Endothelial cell of umbilical vein (primary cell): Measurements from ENCODE around the gene CHID1. TPM values are rescaled to one million over a fixed set of nuclear protein-coding genes. Genes with fewer than 3 reads are reported as not detected.

Source experiments
- BruUV-seq: library from RNA; stranded (reverse); fragments of 400-500 nt; replicated peaks from 2 replicates; lab custom pipeline; 2021; lab: Mats Ljungman, UMichigan
- CTCF ChIA-PET: fragments of 300-600, 350-600 bp; sonication (Branson Sonifier 250); formaldehyde crosslinking; loops from one replicate; lab custom pipeline; 2021; ENCODE audit warnings: antibody characterized with exemption, inconsistent platforms; lab: Charles Lee
- POLR2A ChIA-PET: fragments of 300-600, 350-600 bp; sonication (Branson Sonifier 250); formaldehyde crosslinking; loops from one replicate; lab custom pipeline; 2021; ENCODE audit warnings: antibody characterized with exemption, inconsistent platforms; lab: Charles Lee
- DNase-seq: peaks from one replicate; pipeline ENCODE4 v3.0.0-alpha.2; 2011; ENCODE audit warnings: low read depth, low spot score
- FAIRE-seq: peaks from 2 replicates; lab custom pipeline; 2011; peaks lifted over from hg19 to GRCh38; lab: Jason Lieb, UNC
- H2AFZ ChIP-seq: 2 replicates; pipeline ENCODE4 v1.6.0; 2012; ENCODE audit warnings: low read depth, low read length, control low read depth, inconsistent platforms
- H3K27ac ChIP-seq: 2 replicates; pipeline ENCODE4 v1.5.1; 2011; ENCODE audit warnings: low read depth, mild to moderate bottlenecking, control low read depth, low read length, moderate library complexity; ENCODE audit not compliant: insufficient read depth
- H3K27me3 ChIP-seq, 2 experiments: 2 replicates each; pipeline versions ENCODE4 v1.6.0 to v1.6.1; 2011; ENCODE audit warnings: low read length in 2 of 2, mixed read lengths in 1 of 2; ENCODE audit not compliant: control insufficient read depth in 2 of 2, insufficient read depth in 2 of 2
- H3K36me3 ChIP-seq, 2 experiments: 2 replicates in 1 of 2; 3 replicates in 1 of 2; pipeline ENCODE4 v1.5.1; 2011; ENCODE audit warnings: low read length in 2 of 2, mild to moderate bottlenecking in 1 of 2, moderate library complexity in 1 of 2; ENCODE audit not compliant: control insufficient read depth in 2 of 2, insufficient read depth in 2 of 2; ENCODE audit errors: extremely low read depth in 1 of 2
- H3K4me1 ChIP-seq: 3 replicates; pipeline ENCODE4 v1.5.1; 2011; ENCODE audit warnings: mild to moderate bottlenecking, low read length; ENCODE audit not compliant: control insufficient read depth, insufficient read depth; ENCODE audit errors: extremely low read depth
- H3K4me2 ChIP-seq: 2 replicates; pipeline ENCODE4 v1.6.1; 2011; ENCODE audit warnings: low read length, control low read depth, mixed read lengths; ENCODE audit not compliant: insufficient read depth
- H3K4me3 ChIP-seq, 3 experiments: fragments of 200-600 bp in 1 of 3; sonication (generic), shearing (Covaris generic) in 1 of 3; replicated peaks in 1 of 3; 2 replicates each; pipeline ENCODE4 v1.5.1; 2011 to 2016; ENCODE audit warnings: control low read depth in 3 of 3, low read length in 3 of 3, mild to moderate bottlenecking in 2 of 3, inconsistent platforms in 1 of 3, low read depth in 1 of 3, moderate library complexity in 1 of 3; ENCODE audit not compliant: insufficient read depth in 1 of 3
- H3K79me2 ChIP-seq: 2 replicates; pipeline ENCODE4 v1.6.0; 2012; ENCODE audit warnings: low read length, inconsistent platforms; ENCODE audit not compliant: control insufficient read depth, insufficient read depth
- H3K9ac ChIP-seq: replicated peaks from 2 replicates; pipeline ENCODE3; 2011; ENCODE audit warnings: low read length, control low read depth; ENCODE audit not compliant: insufficient read depth; ENCODE audit errors: extremely low read depth
- H3K9me1 ChIP-seq: replicated peaks from 3 replicates; pipeline ENCODE4 v1.6.0; 2011; ENCODE audit warnings: mild to moderate bottlenecking, low read length; ENCODE audit not compliant: control insufficient read depth, insufficient read depth; ENCODE audit errors: extremely low read depth
- H3K9me3 ChIP-seq: replicated peaks from 2 replicates; pipeline ENCODE4 v1.5.1; 2012; ENCODE audit warnings: low read length, inconsistent platforms; ENCODE audit not compliant: control insufficient read depth, insufficient read depth
- H4K20me1 ChIP-seq: replicated peaks from 2 replicates; pipeline ENCODE3; 2011; ENCODE audit warnings: mild to moderate bottlenecking, low read length; ENCODE audit not compliant: control insufficient read depth, insufficient read depth; ENCODE audit errors: extremely low read depth
- GATA2 ChIP-seq: IDR thresholded peaks from 2 replicates; pipeline ENCODE4 v1.7.0; 2011; ENCODE audit warnings: low read depth, mild to moderate bottlenecking, moderate library complexity, mixed read lengths, low read length; ENCODE audit not compliant: insufficient read length, insufficient read depth
- POLR2A ChIP-seq: IDR thresholded peaks from 2 replicates; pipeline ENCODE4 v1.6.1; 2012; ENCODE audit warnings: low read depth, mild to moderate bottlenecking, control low read depth, low read length
- POLR2AphosphoS5 ChIP-seq: IDR thresholded peaks from 2 replicates; pipeline ENCODE4 v1.6.1; 2012; ENCODE audit warnings: low read depth, mild to moderate bottlenecking, control low read depth, low read length, moderate library complexity; ENCODE audit not compliant: insufficient read depth
- dilution Hi-C: fragments of 300-500 bp; cut with MboI; formaldehyde crosslinking; loops from one replicate; pipeline ENCODE4 v1.15.0; 2019; ENCODE audit warnings: low sequenced_read_pairs; ENCODE audit not compliant: extremely low pct_ligation_motif_present
- intact Hi-C: fragments of 100-400 bp; cut with micrococcal nuclease; formaldehyde crosslinking; loops from one replicate; pipeline ENCODE4 v1.10.0; 2022
- polyA plus RNA-seq, 4 experiments: library from polyadenylated mRNA; depleted of rRNA in 3 of 4; stranded (reverse) in 3 of 4; unstranded in 1 of 4; fragments of >200 nt; gene quantifications; 2 replicates each; pipeline versions ENCODE4 v1.2.1 to v1.2.3, GENCODE V29; 2011 to 2012; ENCODE audit warnings: missing spikeins in 1 of 4
- total RNA-seq: library from RNA; stranded (reverse); gene quantifications from 2 replicates; pipeline ENCODE4 v1.2.3, GENCODE V29; 2021

Gene CHID1
- total and polyA plus RNA-seq, 2 donors (not counting 3 experiments of a cell fraction or from before 2014, with no cell fraction given): 89.8 to 107 TPM

- TF ChIP-seq GATA2 (no peak), POLR2A (peak; percentile 5)
- intact Hi-C loops (no loop called here), dilution Hi-C loops (no loop called here)
- POLR2A ChIA-PET: no interaction called here
- Histone ChIP-seq H2AFZ (peak overlapping the region; percentile 52), H3K4me2 (peak overlapping the region; percentile 37), H3K36me3 (peaks cover 4 to 11% of the 10 kb centered on the region in 2 experiments), H3K27ac (no peak overlapping the region), H4K20me1 (no peaks in the 10 kb centered on the region), H3K9me3 (no peaks in the 10 kb centered on the region), H3K4me3 (peak overlapping the region; percentile 2 to 23 (median 19)), H3K27me3 (no peaks in the 10 kb centered on the region), H3K9me1 (no peaks in the 10 kb centered on the region), H3K79me2 (peaks cover 1% of the 10 kb centered on the region), H3K4me1 (peaks cover 38% of the 10 kb centered on the region), H3K9ac (no peak overlapping the region)
- BruUV-seq: no TSS peak
- no peak for FAIRE-seq
- CTCF ChIA-PET: no interaction called here
- no peak for DNase-seq
Measured at GRCh38 chr11:827146-827896, 83.3 kb downstream of the CHID1 start.

GRCh38 chr11:826836-827145, 83.8 kb downstream of the CHID1 start:
- Histone ChIP-seq H3K9me3 (no peaks in the 10 kb centered on the region), H3K27me3 (no peaks in the 10 kb centered on the region), H3K36me3 (peaks cover 4 to 13% of the 10 kb centered on the region in 2 experiments), H3K9me1 (no peaks in the 10 kb centered on the region), H3K79me2 (peaks cover 4% of the 10 kb centered on the region), H4K20me1 (no peaks in the 10 kb centered on the region), H2AFZ (peak overlapping the region; percentile 52), H3K4me3 (peak overlapping the region; percentile 2 to 23 (median 19)), H3K4me2 (peak overlapping the region; percentile 37), H3K27ac (no peak overlapping the region), H3K9ac (no peak overlapping the region), H3K4me1 (peaks cover 34% of the 10 kb centered on the region)
- POLR2A ChIA-PET: no interaction called here
- FAIRE-seq (no peak), DNase-seq (no peak)
- CTCF ChIA-PET: no interaction called here
- TF ChIP-seq POLR2AphosphoS5 (no peak), POLR2A (no peak)
- intact Hi-C loops (no loop called here), dilution Hi-C loops (no loop called here)
- BruUV-seq: no TSS peak
